Liver (tissue), 9 donors: ENCODE measurements around the gene DAAM1. TPM values are rescaled to one million over a fixed set of nuclear protein-coding genes. Genes with fewer than 3 reads are reported as not detected.

Experiments
- DNase-seq: peaks from one replicate; pipeline ENCODE4 v3.0.0-alpha.2; 2017; ENCODE audit warnings: low spot score
- H3K27ac ChIP-seq, 2 donors: one replicate each; pipeline ENCODE4 v1.7.0; 2013; ENCODE audit warnings: inconsistent platforms in 2 of 2, low read length in 2 of 2, control low read depth in 1 of 2, low read depth in 1 of 2, mild to moderate bottlenecking in 1 of 2
- H3K27me3 ChIP-seq, 4 donors: one replicate each; pipeline versions ENCODE4 v1.6.1 to v1.7.0; 2013; ENCODE audit warnings: low read length in 3 of 4, inconsistent platforms in 1 of 4, mild to moderate bottlenecking in 1 of 4, moderate library complexity in 1 of 4; ENCODE audit not compliant: control insufficient read depth in 4 of 4, insufficient read depth in 4 of 4
- H3K36me3 ChIP-seq, 4 donors: one replicate each; pipeline versions ENCODE4 v1.6.1 to v1.7.0; 2013; ENCODE audit warnings: low read length in 3 of 4, mild to moderate bottlenecking in 3 of 4, low read depth in 1 of 4, moderate library complexity in 1 of 4; ENCODE audit not compliant: control insufficient read depth in 4 of 4, insufficient read depth in 3 of 4
- H3K4me1 ChIP-seq, 4 donors: one replicate each; pipeline versions ENCODE4 v1.6.1 to v1.7.0; 2013; ENCODE audit warnings: low read length in 3 of 4, mild to moderate bottlenecking in 3 of 4, moderate library complexity in 1 of 4; ENCODE audit not compliant: control insufficient read depth in 4 of 4, insufficient read depth in 4 of 4
- H3K4me3 ChIP-seq, 3 donors: one replicate each; pipeline versions ENCODE4 v1.6.1 to v1.7.0; 2013; ENCODE audit warnings: low read length in 3 of 3, control low read depth in 1 of 3, low read depth in 1 of 3, mild to moderate bottlenecking in 1 of 3
- H3K9ac ChIP-seq, 2 donors: one replicate each; pipeline ENCODE4 v1.7.0; 2013; ENCODE audit warnings: low read length in 2 of 2, mild to moderate bottlenecking in 2 of 2, moderate library complexity in 2 of 2, control low read depth in 1 of 2, low read depth in 1 of 2
- H3K9me3 ChIP-seq, 4 donors: one replicate each; pipeline versions ENCODE4 v1.6.1 to v1.7.0; 2013; ENCODE audit warnings: low read length in 3 of 4; ENCODE audit not compliant: control insufficient read depth in 4 of 4
- ATF3 ChIP-seq: IDR thresholded peaks from 2 replicates; pipeline ENCODE4 v1.6.1; 2016; ENCODE audit warnings: antibody characterized with exemption
- CTCF ChIP-seq: fragments of 150-350 bp; IDR thresholded peaks from 2 replicates; pipeline ENCODE4 v1.5.1; 2017; ENCODE audit warnings: improper control_type of control experiment, low read depth, low read length; ENCODE audit not compliant: missing input control
- EGR1 ChIP-seq, 2 donors: IDR thresholded peaks; 2 replicates each; pipeline ENCODE4 v1.6.1; 2016 to 2018; ENCODE audit warnings: antibody characterized with exemption in 2 of 2, low read depth in 2 of 2
- FOXA2 ChIP-seq: IDR thresholded peaks from 2 replicates; pipeline ENCODE4 v1.6.1; 2016; ENCODE audit warnings: antibody characterized with exemption
- GABPA ChIP-seq, 2 donors: IDR thresholded peaks in 1 of 2; conservative IDR thresholded peaks in 1 of 2; 2 replicates each; pipeline ENCODE4 v1.6.1; 2016; ENCODE audit warnings: antibody characterized with exemption in 2 of 2, mild to moderate bottlenecking in 1 of 2, moderate library complexity in 1 of 2
- HNF4A ChIP-seq, 2 donors: conservative IDR thresholded peaks; 2 replicates each; pipeline ENCODE4 v1.6.1; 2016; ENCODE audit warnings: antibody characterized with exemption in 2 of 2, mild to moderate bottlenecking in 2 of 2
- JUND ChIP-seq, 2 donors: IDR thresholded peaks; 2 replicates each; pipeline ENCODE4 v1.6.1; 2016; ENCODE audit warnings: antibody characterized with exemption in 2 of 2
- MAX ChIP-seq: IDR thresholded peaks from 2 replicates; pipeline ENCODE4 v1.6.1; 2016; ENCODE audit warnings: antibody characterized with exemption
- NR2F2 ChIP-seq: IDR thresholded peaks from 2 replicates; pipeline ENCODE4 v1.6.1; 2016; ENCODE audit warnings: antibody characterized with exemption
- RAD21 ChIP-seq, 2 donors: IDR thresholded peaks; 2 replicates each; pipeline ENCODE4 v1.6.1; 2016; ENCODE audit warnings: antibody characterized with exemption in 2 of 2, mild to moderate bottlenecking in 2 of 2
- RXRA ChIP-seq, 2 donors: IDR thresholded peaks; 2 replicates each; pipeline ENCODE4 v1.6.1; 2017 to 2018; ENCODE audit warnings: antibody characterized with exemption in 2 of 2, mild to moderate bottlenecking in 1 of 2
- SP1 ChIP-seq: IDR thresholded peaks from 2 replicates; pipeline ENCODE4 v1.6.1; 2018; ENCODE audit warnings: antibody characterized with exemption, mild to moderate bottlenecking
- TAF1 ChIP-seq: conservative IDR thresholded peaks from 2 replicates; pipeline ENCODE4 v1.6.1; 2016; ENCODE audit warnings: antibody characterized with exemption, mild to moderate bottlenecking
- YY1 ChIP-seq: IDR thresholded peaks from 2 replicates; pipeline ENCODE4 v1.6.1; 2016; ENCODE audit warnings: antibody characterized with exemption, mild to moderate bottlenecking
- WGBS: extraction: QIAGEN DNeasy Blood & Tissue Kit; methylation state at CpG from one replicate; pipeline ENCODE4 v1.1.7; 2013; 5-methylcytosine and 5-hydroxymethylcytosine counted together
- polyA plus RNA-seq, 2 donors: library from polyadenylated mRNA; stranded (reverse) in 1 of 2; unstranded in 1 of 2; fragments of 200-250 nt in 1 of 2; fragments of >200 nt in 1 of 2; fragmentation: Nextera tagmentation in 1 of 2; extraction: Ambion mirVana in 1 of 2; gene quantifications; one replicate each; pipeline versions ENCODE4 v1.2.1 to v1.2.3, GENCODE V29; 2013 to 2015
- total RNA-seq, 2 donors: library from RNA; depleted of rRNA; stranded (reverse); fragments of >200 nt; gene quantifications; one replicate each; pipeline ENCODE4 v1.2.3, GENCODE V29; 2014
- TF ChIP-seq, protein P1 (sequence below): IDR thresholded peaks from 2 replicates; pipeline ENCODE4 v1.6.1; 2016; ENCODE audit warnings: antibody characterized with exemption
- TF ChIP-seq, protein P2 (sequence below): IDR thresholded peaks from 2 replicates; pipeline ENCODE4 v1.6.1; 2016; ENCODE audit warnings: antibody characterized with exemption, mild to moderate bottlenecking
- donor health status: healthy.
- donor health status: healthy.
- donor health status: healthy.
- donor health status: healthy.
- donor health status: healthy.

DAAM1 gene
- total and polyA plus RNA-seq, 4 donors = 9.5 to 28.4 (median 18.5) TPM

GRCh38 chr14:59389936-59390335, 201.5 kb downstream of the DAAM1 start:
- H3K36me3 ChIP-seq = no peaks in the 10 kb centered on the region
- no peaks in the 10 kb centered on the region for H3K4me1 ChIP-seq
- 94% methylated on average over 1 of the region's 1 CpG for WGBS
- no peak overlapping the region for H3K27ac ChIP-seq
- no peaks in the 10 kb centered on the region for H3K9me3 ChIP-seq
- no peak for DNase-seq
- H3K4me3 ChIP-seq = no peak overlapping the region
- H3K27me3 ChIP-seq = no peaks in the 10 kb centered on the region
- TF ChIP-seq, protein P1, sequence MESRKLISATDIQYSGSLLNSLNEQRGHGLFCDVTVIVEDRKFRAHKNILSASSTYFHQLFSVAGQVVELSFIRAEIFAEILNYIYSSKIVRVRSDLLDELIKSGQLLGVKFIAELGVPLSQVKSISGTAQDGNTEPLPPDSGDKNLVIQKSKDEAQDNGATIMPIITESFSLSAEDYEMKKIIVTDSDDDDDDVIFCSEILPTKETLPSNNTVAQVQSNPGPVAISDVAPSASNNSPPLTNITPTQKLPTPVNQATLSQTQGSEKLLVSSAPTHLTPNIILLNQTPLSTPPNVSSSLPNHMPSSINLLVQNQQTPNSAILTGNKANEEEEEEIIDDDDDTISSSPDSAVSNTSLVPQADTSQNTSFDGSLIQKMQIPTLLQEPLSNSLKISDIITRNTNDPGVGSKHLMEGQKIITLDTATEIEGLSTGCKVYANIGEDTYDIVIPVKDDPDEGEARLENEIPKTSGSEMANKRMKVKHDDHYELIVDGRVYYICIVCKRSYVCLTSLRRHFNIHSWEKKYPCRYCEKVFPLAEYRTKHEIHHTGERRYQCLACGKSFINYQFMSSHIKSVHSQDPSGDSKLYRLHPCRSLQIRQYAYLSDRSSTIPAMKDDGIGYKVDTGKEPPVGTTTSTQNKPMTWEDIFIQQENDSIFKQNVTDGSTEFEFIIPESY = no peak
- TF ChIP-seq GABPA (IDR thresholded peaks at IDR 0.05 in 1 of 2, conservative IDR thresholded peaks at IDR 0.05 in 1 of 2) (no peak), NR2F2 (no peak), JUND (IDR thresholded peaks at IDR 0.05) (no peak), RXRA (IDR thresholded peaks at IDR 0.05) (no peak), CTCF (no peak), HNF4A (conservative IDR thresholded peaks at IDR 0.05) (no peak)
- TF ChIP-seq, protein P2, sequence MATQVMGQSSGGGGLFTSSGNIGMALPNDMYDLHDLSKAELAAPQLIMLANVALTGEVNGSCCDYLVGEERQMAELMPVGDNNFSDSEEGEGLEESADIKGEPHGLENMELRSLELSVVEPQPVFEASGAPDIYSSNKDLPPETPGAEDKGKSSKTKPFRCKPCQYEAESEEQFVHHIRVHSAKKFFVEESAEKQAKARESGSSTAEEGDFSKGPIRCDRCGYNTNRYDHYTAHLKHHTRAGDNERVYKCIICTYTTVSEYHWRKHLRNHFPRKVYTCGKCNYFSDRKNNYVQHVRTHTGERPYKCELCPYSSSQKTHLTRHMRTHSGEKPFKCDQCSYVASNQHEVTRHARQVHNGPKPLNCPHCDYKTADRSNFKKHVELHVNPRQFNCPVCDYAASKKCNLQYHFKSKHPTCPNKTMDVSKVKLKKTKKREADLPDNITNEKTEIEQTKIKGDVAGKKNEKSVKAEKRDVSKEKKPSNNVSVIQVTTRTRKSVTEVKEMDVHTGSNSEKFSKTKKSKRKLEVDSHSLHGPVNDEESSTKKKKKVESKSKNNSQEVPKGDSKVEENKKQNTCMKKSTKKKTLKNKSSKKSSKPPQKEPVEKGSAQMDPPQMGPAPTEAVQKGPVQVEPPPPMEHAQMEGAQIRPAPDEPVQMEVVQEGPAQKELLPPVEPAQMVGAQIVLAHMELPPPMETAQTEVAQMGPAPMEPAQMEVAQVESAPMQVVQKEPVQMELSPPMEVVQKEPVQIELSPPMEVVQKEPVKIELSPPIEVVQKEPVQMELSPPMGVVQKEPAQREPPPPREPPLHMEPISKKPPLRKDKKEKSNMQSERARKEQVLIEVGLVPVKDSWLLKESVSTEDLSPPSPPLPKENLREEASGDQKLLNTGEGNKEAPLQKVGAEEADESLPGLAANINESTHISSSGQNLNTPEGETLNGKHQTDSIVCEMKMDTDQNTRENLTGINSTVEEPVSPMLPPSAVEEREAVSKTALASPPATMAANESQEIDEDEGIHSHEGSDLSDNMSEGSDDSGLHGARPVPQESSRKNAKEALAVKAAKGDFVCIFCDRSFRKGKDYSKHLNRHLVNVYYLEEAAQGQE = no peak
- no peak overlapping the region for H3K9ac ChIP-seq

DNA sequence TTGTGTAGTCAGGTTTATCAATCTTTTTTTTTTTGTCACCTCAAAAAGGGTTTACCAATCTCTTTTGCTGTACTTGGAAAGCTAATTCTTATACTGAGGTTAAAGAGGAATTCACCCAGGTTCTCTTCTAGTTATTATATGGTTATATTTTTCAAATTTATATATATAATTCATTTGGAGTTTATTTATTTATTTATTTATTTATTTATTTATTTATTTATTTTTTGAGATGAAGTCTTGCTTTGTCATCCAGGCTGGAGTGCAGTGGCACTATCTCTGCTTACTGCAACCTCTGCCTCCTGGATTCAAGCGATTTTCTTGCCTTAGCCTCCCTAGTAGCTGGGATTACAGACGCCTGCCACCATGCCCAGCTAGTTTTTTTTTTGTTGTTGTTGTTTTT, 202.9 kb downstream of the DAAM1 start:
- H3K4me3 ChIP-seq = no peak overlapping the region
- no peaks in the 10 kb centered on the region for H3K36me3 ChIP-seq
- no peak for DNase-seq
- no peak overlapping the region for H3K9ac ChIP-seq
- H3K9me3 ChIP-seq = no peaks in the 10 kb centered on the region
- no peaks in the 10 kb centered on the region for H3K27me3 ChIP-seq
- no peak overlapping the region for H3K27ac ChIP-seq
- 92% methylated on average over 2 of the region's 2 CpGs for WGBS
- TF ChIP-seq RXRA (IDR thresholded peaks at IDR 0.05) (no peak), FOXA2 (no peak), RAD21 (IDR thresholded peaks at IDR 0.05) (no peak), MAX (no peak), SP1 (no peak), TAF1 (no peak), EGR1 (IDR thresholded peaks at IDR 0.05; ENCODE audit: low read depth in 2 of 2) (no peak), NR2F2 (no peak), YY1 (no peak), HNF4A (conservative IDR thresholded peaks at IDR 0.05) (no peak), GABPA (IDR thresholded peaks at IDR 0.05 in 1 of 2, conservative IDR thresholded peaks at IDR 0.05 in 1 of 2) (no peak), ATF3 (no peak), CTCF (no peak), JUND (IDR thresholded peaks at IDR 0.05) (no peak)
- TF ChIP-seq, protein P2 = no peak
- H3K4me1 ChIP-seq = no peaks in the 10 kb centered on the region
